Left colon (tissue), 2 donors: Measurements from ENCODE around the gene TMEM239. TPM values are rescaled to one million over a fixed set of nuclear protein-coding genes. Genes with fewer than 3 reads are reported as not detected.
"Not testable (repeated sequence)": the region's sequence is repeated elsewhere in the genome, so short reads cannot be mapped to it uniquely, and the experiment has no call there.

Source experiments
- ATAC-seq: fragments of 200-7000 bp; cut with Tn5 transposase; one replicate; pipeline ENCODE4 v1.9.1; 2020; ENCODE audit warnings: mild to moderate bottlenecking, moderate library complexity
- DNase-seq, 2 donors: peaks; one replicate each; pipeline ENCODE4 v3.0.0-alpha.2; 2020
- intact Hi-C, 2 donors: fragments of 100-400 bp; cut with DNase I in 1 of 2; cut with micrococcal nuclease in 1 of 2; formaldehyde crosslinking; loops; one replicate each; pipeline versions ENCODE4 v1.11.2 to v1.14.0; 2022; cut with DNase I, micrococcal nuclease
- total RNA-seq, 2 donors: library from RNA; stranded (reverse); fragmentation: NEBNext Ultra II Directional; extraction: Animal tissue kit (Norgen Biotek cat#: 25700); gene quantifications; one replicate each; pipeline ENCODE4 v1.2.1, GENCODE V29; 2021
- donor health status: DM: no; HTN: no; CAD: no.
- donor health status: DM: yes; HTN: yes; CAD: no.

The TMEM239 gene
- total RNA-seq, 2 donors from 2014 or later: not detected

GRCh38 chr20:2816583-2817340 lies 598 bp downstream of the TMEM239 start:
- ATAC-seq (no peak), DNase-seq (no peak)
- intact Hi-C loops: no loop called here

- intact Hi-C loops: no loop called here
- DNase-seq (no peak), ATAC-seq (no peak)
Observed at GRCh38 chr20:2817341-2817726, 1.2 kb downstream of the TMEM239 start.

GRCh38 chr20:2817891-2818595 lies 1.9 kb downstream of the TMEM239 start:
- intact Hi-C loops: no loop called here
- no peak for ATAC-seq

GRCh38 chr20:2820084-2820895 lies 4.1 kb downstream of the TMEM239 start:
- intact Hi-C loops: no loop called here
- DNase-seq (no peak), ATAC-seq (no peak)

More at GRCh38 chr20:2817891-2818595, 1.9 kb downstream of the TMEM239 start:
- no peak for DNase-seq

GRCh38 chr20:2820896-2821869 lies 5.0 kb downstream of the TMEM239 start:
- no peak for DNase-seq
- ATAC-seq: no peak
- intact Hi-C loops: no loop called here

GRCh38 chr20:2822073-2822472 lies 5.9 kb downstream of the TMEM239 start:
- intact Hi-C loops: no loop called here
- ATAC-seq (no peak), DNase-seq (no peak)

GRCh38 chr20:2825761-2826160 lies 9.6 kb downstream of the TMEM239 start:
- intact Hi-C loops: no loop called here
- no peak for ATAC-seq
- DNase-seq: no peak

- DNase-seq (no peak), ATAC-seq (no peak)
- intact Hi-C loops: no loop called here
Observed at GRCh38 chr20:2826655-2827054, 10.5 kb downstream of the TMEM239 start.

GRCh38 chr20:2829376-2829775 lies 13.2 kb downstream of the TMEM239 start:
- DNase-seq (no peak), ATAC-seq (no peak)
- intact Hi-C loops: no loop called here

- ATAC-seq, DNase-seq, intact Hi-C loops: not testable (repeated sequence)
Observed at GRCh38 chr20:2831206-2831605, 15.0 kb downstream of the TMEM239 start.

- intact Hi-C loops: no loop called here
- DNase-seq: no peak
- no peak for ATAC-seq
Observed at GRCh38 chr20:2833761-2834160, 17.6 kb downstream of the TMEM239 start.

- intact Hi-C loops: no loop called here
- ATAC-seq: no peak
- DNase-seq: no peak
Observed at GRCh38 chr20:2834401-2835110, 18.4 kb downstream of the TMEM239 start.

GRCh38 chr20:2835331-2835796 lies 19.2 kb downstream of the TMEM239 start:
- ATAC-seq: no peak
- intact Hi-C loops: no loop called here
- DNase-seq: no peak

GRCh38 chr20:2836035-2836434 lies 19.9 kb downstream of the TMEM239 start:
- intact Hi-C loops: no loop called here
- ATAC-seq (no peak), DNase-seq (no peak)

GRCh38 chr20:2837221-2837960 lies 21.2 kb downstream of the TMEM239 start:
- intact Hi-C loops: no loop called here
- ATAC-seq: no peak

GRCh38 chr20:2838170-2838797 lies 22.1 kb downstream of the TMEM239 start:
- no peak for ATAC-seq
- DNase-seq: no peak
- intact Hi-C loops: no loop called here

More at GRCh38 chr20:2837221-2837960, 21.2 kb downstream of the TMEM239 start:
- DNase-seq: no peak
